NCI-H1105 treated with DMSO at 0.1 percent for 48 hours (cell line): ENCODE measurements around the gene SCLT1.
A peak's percentile ranks its signal among the peaks of the same experiment; 100 is the strongest.
"Not testable (repeated sequence)": the region's sequence is repeated elsewhere in the genome, so short reads cannot be mapped to it uniquely, and the experiment has no call there.

Experiments
- DNase-seq: peaks from one replicate; lab custom pipeline; 2025; lab: John Stamatoyannopoulos, UW

The SCLT1 gene

GRCh38 chr4:129069537-129069936 lies 23.8 kb downstream of the SCLT1 start:
- DNase-seq = not testable (repeated sequence)

GRCh38 chr4:129064717-129065116 lies 28.6 kb downstream of the SCLT1 start:
- DNase-seq = no peak

- no peak for DNase-seq
Observed at GRCh38 chr4:129063640-129064039, 29.7 kb downstream of the SCLT1 start.

GRCh38 chr4:129062580-129062979 lies 30.8 kb downstream of the SCLT1 start:
- no peak for DNase-seq

GRCh38 chr4:129059028-129059427 lies 34.3 kb downstream of the SCLT1 start:
- DNase-seq = no peak

GRCh38 chr4:129046055-129046959 lies 47.0 kb downstream of the SCLT1 start:
- no peak for DNase-seq

- no peak for DNase-seq
Observed at GRCh38 chr4:129043523-129043922, 49.8 kb downstream of the SCLT1 start.

GRCh38 chr4:129040471-129040870 lies 52.9 kb downstream of the SCLT1 start:
- DNase-seq = no peak

GRCh38 chr4:129037093-129037492 lies 56.2 kb downstream of the SCLT1 start:
- DNase-seq = no peak

- no peak for DNase-seq
Observed at GRCh38 chr4:129014566-129015509, 78.5 kb downstream of the SCLT1 start.

- no peak for DNase-seq
Observed at GRCh38 chr4:129008096-129008495, 85.2 kb downstream of the SCLT1 start.

GRCh38 chr4:128986908-128987307 lies 106.4 kb downstream of the SCLT1 start:
- DNase-seq = no peak

GRCh38 chr4:128986019-128986418 lies 107.3 kb downstream of the SCLT1 start:
- DNase-seq = no peak

GRCh38 chr4:128983771-128984485 lies 109.4 kb downstream of the SCLT1 start:
- no peak for DNase-seq

- DNase-seq = no peak
Observed at GRCh38 chr4:128981377-128981776, 112.0 kb downstream of the SCLT1 start.

- peak; percentile 23 for DNase-seq
Observed at GRCh38 chr4:128980816-128981326, 112.5 kb downstream of the SCLT1 start.

- DNase-seq = no peak
Observed at GRCh38 chr4:128979934-128980333, 113.4 kb downstream of the SCLT1 start.

- no peak for DNase-seq
Observed at GRCh38 chr4:128978985-128979384, 114.4 kb downstream of the SCLT1 start.

GRCh38 chr4:128974136-128974581 lies 119.2 kb downstream of the SCLT1 start:
- DNase-seq = peak; percentile 3

- DNase-seq = no peak
Observed at GRCh38 chr4:128973384-128973783, 120.0 kb downstream of the SCLT1 start.

- DNase-seq = no peak
Observed at GRCh38 chr4:128961405-128961804, 131.9 kb downstream of the SCLT1 start.

- no peak for DNase-seq
Observed at GRCh38 chr4:128958194-128958593, 135.1 kb downstream of the SCLT1 start.
